DOHH2 (cell line): ENCODE data around the gene KAT2B.

Experiments
- H3F3A ChIP-seq: fragments of 200-600 bp; sonication (generic), shearing (Covaris generic); 2 replicates; pipeline ENCODE4 v1.6.0; 2016; ENCODE audit warnings: antibody characterized with exemption, mild to moderate bottlenecking; ENCODE audit not compliant: control insufficient read depth, insufficient read depth
- H3K27ac ChIP-seq: fragments of 200-600 bp; sonication (generic); 2 replicates; pipeline ENCODE4 v1.5.1; 2014; ENCODE audit warnings: low read depth, mild to moderate bottlenecking, low read length, moderate library complexity
- H3K27me3 ChIP-seq: fragments of 200-600 bp; sonication (generic); 2 replicates; pipeline ENCODE4 v1.6.1; 2014; ENCODE audit warnings: mild to moderate bottlenecking, low read length, mixed read lengths; ENCODE audit not compliant: control insufficient read depth
- H3K36me3 ChIP-seq: fragments of 200-600 bp; sonication (generic); 2 replicates; pipeline ENCODE4 v1.6.1; 2014; ENCODE audit warnings: mild to moderate bottlenecking, low read length, moderate library complexity, mixed read lengths; ENCODE audit not compliant: control insufficient read depth
- H3K4me1 ChIP-seq: fragments of 200-600 bp; sonication (generic); 2 replicates; pipeline ENCODE4 v1.6.1; 2014; ENCODE audit warnings: mild to moderate bottlenecking, low read length, mixed read lengths; ENCODE audit not compliant: control insufficient read depth
- H3K4me2 ChIP-seq: fragments of 200-600 bp; sonication (generic); 2 replicates; pipeline ENCODE4 v1.6.0; 2014; ENCODE audit warnings: mild to moderate bottlenecking, low read length, moderate library complexity
- H3K4me3 ChIP-seq: fragments of 200-600 bp; sonication (generic); 2 replicates; pipeline ENCODE4 v1.5.1; 2014; ENCODE audit warnings: mild to moderate bottlenecking, low read length, mixed read lengths
- H3K79me2 ChIP-seq: fragments of 200-600 bp; sonication (generic); 2 replicates; pipeline ENCODE4 v1.6.1; 2014; ENCODE audit warnings: mild to moderate bottlenecking, low read length, mixed read lengths; ENCODE audit not compliant: control insufficient read depth
- H3K9me2 ChIP-seq: fragments of 200-600 bp; sonication (generic); replicated peaks from 2 replicates; pipeline ENCODE4 v1.6.1; 2014; ENCODE audit warnings: mild to moderate bottlenecking, low read length, mixed read lengths; ENCODE audit not compliant: control insufficient read depth
- H3K9me3 ChIP-seq: fragments of 200-600 bp; sonication (generic); 2 replicates; pipeline ENCODE4 v1.6.1; 2014; ENCODE audit warnings: antibody characterized with exemption, low read length, mixed read lengths; ENCODE audit not compliant: control insufficient read depth, insufficient read depth
- H4K20me1 ChIP-seq: fragments of 200-600 bp; sonication (generic); 2 replicates; pipeline ENCODE4 v1.6.0; 2014; ENCODE audit warnings: low read depth, mild to moderate bottlenecking, antibody characterized with exemption, low read length, moderate library complexity; ENCODE audit not compliant: control insufficient read depth, insufficient read depth
- CTCF ChIP-seq: fragments of 200-600 bp; sonication (generic); IDR thresholded peaks from one replicate; pipeline ENCODE4 v1.5.1; 2014; ENCODE audit warnings: antibody characterized with exemption, mild to moderate bottlenecking, low read depth, low read length; ENCODE audit not compliant: poor library complexity, severe bottlenecking
- EZH2phosphoT487 ChIP-seq: fragments of 200-600 bp; sonication (generic); IDR thresholded peaks from 2 replicates; pipeline ENCODE4 v1.6.1; 2017; ENCODE audit warnings: borderline replicate concordance, mild to moderate bottlenecking, antibody characterized with exemption, low read length, moderate library complexity, mixed read lengths

The KAT2B gene

DNA sequence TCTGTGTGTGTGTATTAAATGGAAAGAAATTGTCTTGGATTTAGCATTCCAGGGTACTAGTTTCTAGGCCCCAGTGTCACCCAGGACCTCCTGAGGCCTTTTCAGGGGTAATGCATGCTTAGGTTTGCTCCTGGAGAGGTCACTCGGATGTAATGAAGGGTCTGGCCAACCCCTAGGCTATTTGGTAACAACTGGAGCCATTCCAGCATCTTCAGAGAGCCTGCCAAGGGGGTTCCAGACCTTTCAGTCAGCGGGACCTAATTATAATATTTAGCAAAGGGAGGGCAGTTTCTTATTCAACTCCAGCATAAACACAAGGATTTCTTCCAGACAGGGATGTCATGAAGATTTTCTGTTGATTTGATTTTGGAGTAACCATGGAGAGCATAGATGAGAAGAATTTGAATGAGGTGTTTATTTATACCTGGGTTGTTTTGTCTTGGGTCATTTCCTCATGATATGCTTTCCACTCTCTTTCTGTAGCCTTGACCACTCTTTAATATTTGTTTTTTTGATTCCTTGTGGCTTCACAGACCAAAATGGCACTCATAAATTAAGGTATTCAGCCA is 17.4 kb downstream of the KAT2B start:
- no peaks in the 10 kb centered on the region for H3K36me3 ChIP-seq
- H3K27ac ChIP-seq, result no peak overlapping the region
- no peaks in the 10 kb centered on the region for H3K27me3 ChIP-seq
- H4K20me1 ChIP-seq, result no peaks in the 10 kb centered on the region
- no peaks in the 10 kb centered on the region for H3K9me3 ChIP-seq
- no peak overlapping the region for H3K4me2 ChIP-seq
- H3K4me3 ChIP-seq, result no peak overlapping the region
- no peaks in the 10 kb centered on the region for H3F3A ChIP-seq
- peaks cover 17% of the 10 kb centered on the region for H3K4me1 ChIP-seq
- no peak for TF ChIP-seq CTCF
- TF ChIP-seq EZH2phosphoT487, result no peak
- H3K79me2 ChIP-seq, result peaks cover 54% of the 10 kb centered on the region
- no peaks in the 10 kb centered on the region for H3K9me2 ChIP-seq

- Histone ChIP-seq H4K20me1 (0 out of 2 replicates have a peak, but pooled peaks cover 4% of the 10 kb centered on the region), H3K9me2 (no peaks in the 10 kb centered on the region), H3K36me3 (no peaks in the 10 kb centered on the region), H3K4me1 (peaks cover 10% of the 10 kb centered on the region), H3K4me3 (no peak overlapping the region), H3K27me3 (no peaks in the 10 kb centered on the region), H3K4me2 (no peak overlapping the region), H3K27ac (no peak overlapping the region), H3K9me3 (no peaks in the 10 kb centered on the region), H3K79me2 (peaks cover 64% of the 10 kb centered on the region), H3F3A (no peaks in the 10 kb centered on the region)
- no peak for TF ChIP-seq CTCF
- TF ChIP-seq EZH2phosphoT487, result no peak
These were observed 19.7 kb downstream of the KAT2B start for GRCh38 chr3:20059929-20060328.

DNA sequence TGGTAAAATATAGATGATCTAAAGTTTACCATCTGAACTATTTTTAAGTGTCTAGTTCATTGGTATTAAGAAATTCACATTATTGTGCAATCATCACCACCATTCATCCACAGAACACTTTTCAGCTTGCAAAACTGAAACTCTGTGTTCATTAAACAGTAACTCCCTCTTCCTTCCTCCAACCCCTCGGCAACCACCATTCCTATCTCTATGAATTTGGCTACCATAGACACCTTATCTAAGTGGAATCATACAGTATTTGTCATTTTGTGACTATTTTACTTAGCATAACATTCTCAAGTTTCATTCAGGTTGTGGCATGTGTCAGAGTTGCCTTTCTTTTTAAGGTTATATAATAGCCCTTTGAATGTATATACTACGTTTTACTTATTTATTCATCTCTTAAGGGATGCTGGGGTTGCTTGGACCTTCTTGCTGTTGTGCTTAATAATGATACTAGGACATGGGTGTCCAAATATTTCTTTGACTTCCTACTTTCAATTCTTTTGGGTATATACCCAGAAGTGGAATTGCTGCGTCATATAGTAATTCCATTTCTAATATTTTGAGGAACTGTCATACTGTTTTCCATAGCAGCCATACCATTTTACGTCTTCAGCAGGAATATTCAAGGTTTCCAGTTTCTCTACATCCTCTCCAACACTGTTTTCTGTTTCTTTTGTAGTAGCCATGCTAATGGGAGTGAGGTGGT is 20.9 kb downstream of the KAT2B start:
- Histone ChIP-seq H3K9me2 (no peaks in the 10 kb centered on the region), H3K36me3 (no peaks in the 10 kb centered on the region), H3K4me3 (no peak overlapping the region), H3K79me2 (peaks cover 62% of the 10 kb centered on the region), H3K4me2 (no peak overlapping the region), H3K27me3 (no peaks in the 10 kb centered on the region), H3K27ac (no peak overlapping the region), H3K4me1 (peaks cover 5% of the 10 kb centered on the region), H3K9me3 (no peaks in the 10 kb centered on the region), H4K20me1 (0 out of 2 replicates have a peak, but pooled peaks cover 4% of the 10 kb centered on the region), H3F3A (no peaks in the 10 kb centered on the region)
- TF ChIP-seq CTCF (no peak), EZH2phosphoT487 (no peak)
